K562 (cell line): ENCODE measurements around the gene ARHGAP23. TPM values are rescaled to one million over a fixed set of nuclear protein-coding genes. Genes with fewer than 3 reads are reported as not detected.

Experiments
- ATAC-seq: fragments of 200-7000 bp; cut with Tn5 transposase; 3 replicates; pipeline ENCODE4 v1.9.1; 2020; ENCODE audit warnings: moderate library complexity
- BruUV-seq: library from RNA; stranded (reverse); fragments of 400-500 nt; replicated peaks from 2 replicates; lab custom pipeline; 2021; lab: Mats Ljungman, UMichigan
- CTCF ChIA-PET: fragments of 300-600 bp; formaldehyde crosslinking; extraction: SDS; loops from one replicate; lab custom pipeline; 2021; ENCODE audit warnings: low intra/inter-chr PET ratio; lab: Yijun Ruan, JAX
- POLR2A ChIA-PET: fragments of 300-600, 350-650 bp; sonication (Branson Sonifier 250); formaldehyde crosslinking; extraction: SDS; loops from one replicate; lab custom pipeline; 2021; ENCODE audit warnings: antibody characterized with exemption, inconsistent platforms; lab: Yijun Ruan, JAX
- DNase-seq, 4 experiments: peaks; one replicate each; pipeline versions ENCODE4 v3.0.0 to v3.0.0-alpha.2; 2011 to 2018; ENCODE audit warnings: low spot score in 3 of 4, mixed read lengths in 3 of 4; ENCODE audit errors: extremely low read depth in 1 of 4
- FAIRE-seq: peaks from 2 replicates; lab custom pipeline; 2011; peaks lifted over from hg19 to GRCh38; lab: Jason Lieb, UNC
- H2AFZ ChIP-seq: 2 replicates; pipeline ENCODE4 v1.6.0; 2011; ENCODE audit warnings: low read depth, low read length, control low read depth, inconsistent platforms
- H3K27ac ChIP-seq: fragments of 200-600 bp; 3 replicates; pipeline ENCODE4 v1.8.0; 2011; ENCODE audit warnings: low read depth, mild to moderate bottlenecking, control low read depth, inconsistent platforms, low read length, moderate library complexity, mixed read lengths; ENCODE audit errors: extremely low read depth
- H3K27me3 ChIP-seq, 2 experiments: fragments of 300-600 bp in 1 of 2; 2 replicates in 1 of 2; 3 replicates in 1 of 2; pipeline versions ENCODE4 v1.6.0 to v1.8.0; 2011; ENCODE audit warnings: inconsistent platforms in 2 of 2, low read length in 2 of 2, mild to moderate bottlenecking in 1 of 2, mixed read lengths in 1 of 2, moderate library complexity in 1 of 2; ENCODE audit not compliant: control insufficient read depth in 2 of 2, insufficient read depth in 2 of 2
- H3K36me3 ChIP-seq: fragments of 300-600 bp; 3 replicates; pipeline ENCODE4 v1.8.0; 2011; ENCODE audit warnings: mild to moderate bottlenecking, low read length, inconsistent platforms; ENCODE audit not compliant: control insufficient read depth, insufficient read depth
- H3K4me1 ChIP-seq, 2 experiments: fragments of 200-600 bp in 1 of 2; replicated peaks in 1 of 2; 2 replicates in 1 of 2; 3 replicates in 1 of 2; pipeline versions ENCODE4 v1.5.1 to v1.8.0; 2011; ENCODE audit warnings: inconsistent platforms in 2 of 2, low read length in 2 of 2, mild to moderate bottlenecking in 1 of 2, mixed read lengths in 1 of 2, moderate library complexity in 1 of 2; ENCODE audit not compliant: control insufficient read depth in 2 of 2, insufficient read depth in 2 of 2
- H3K4me2 ChIP-seq: 2 replicates; pipeline ENCODE4 v1.6.1; 2011; ENCODE audit warnings: low read length, control low read depth, inconsistent platforms, mixed read lengths; ENCODE audit not compliant: insufficient read depth
- H3K4me3 ChIP-seq: fragments of 200-600 bp; sonication (generic), shearing (Covaris generic); 2 replicates; pipeline ENCODE4 v1.5.1; 2016; ENCODE audit warnings: control low read depth, inconsistent platforms
- H3K79me2 ChIP-seq: fragments of 200-600 bp; 3 replicates; pipeline ENCODE4 v1.8.0; 2011; ENCODE audit warnings: low read length, inconsistent platforms; ENCODE audit not compliant: control insufficient read depth, insufficient read depth
- H3K9ac ChIP-seq, 2 experiments: 2 replicates each; pipeline versions ENCODE4 v1.6.0 to v1.6.1; 2011; ENCODE audit warnings: low read depth in 2 of 2, low read length in 2 of 2, control low read depth in 1 of 2, inconsistent platforms in 1 of 2, mild to moderate bottlenecking in 1 of 2, mixed read lengths in 1 of 2; ENCODE audit not compliant: insufficient read depth in 1 of 2
- H3K9me1 ChIP-seq: one replicate; pipeline ENCODE4 v1.6.0; 2011; ENCODE audit warnings: inconsistent platforms, mild to moderate bottlenecking, low read length, moderate library complexity; ENCODE audit not compliant: control insufficient read depth, insufficient read depth
- H3K9me3 ChIP-seq: replicated peaks from 2 replicates; pipeline ENCODE4 v1.5.1; 2011; ENCODE audit warnings: low read depth, low read length, inconsistent platforms; ENCODE audit not compliant: control insufficient read depth, insufficient read depth
- H4K20me1 ChIP-seq: replicated peaks from 2 replicates; pipeline ENCODE4 v1.6.1; 2011; ENCODE audit warnings: low read length, inconsistent platforms, mixed read lengths; ENCODE audit not compliant: control insufficient read depth, insufficient read depth
- CAMTA2 ChIP-seq: fragments of 250-450 bp; sonication (Bioruptor Pico); conservative IDR thresholded peaks from 2 replicates; pipeline ENCODE4 v1.5.1; 2022
- ELF4 ChIP-seq: fragments of 450-650 bp; formaldehyde crosslinking; IDR thresholded peaks from 2 replicates; pipeline ENCODE4 v1.4.0; 2022; ENCODE audit warnings: missing genetic modification characterization
- ESRRB ChIP-seq: fragments of 250-450 bp; sonication (Bioruptor Pico); IDR thresholded peaks from 2 replicates; pipeline ENCODE4 v1.5.0; 2020; ENCODE audit warnings: mild to moderate bottlenecking, moderate library complexity, borderline replicate concordance
- HNRNPK ChIP-seq: fragments of 200-400 bp; formaldehyde crosslinking; IDR thresholded peaks from one replicate; pipeline ENCODE4 v1.6.1; 2018; ENCODE audit warnings: mild to moderate bottlenecking, low read depth, low read length; ENCODE audit not compliant: poor library complexity, severe bottlenecking
- HSF4 ChIP-seq: fragments of 250-450 bp; sonication (Bioruptor Pico); IDR thresholded peaks from 2 replicates; pipeline ENCODE4 v2.1.2; 2022; ENCODE audit warnings: mild to moderate bottlenecking, moderate library complexity, borderline replicate concordance
- LARP7 ChIP-seq: fragments of 450-650 bp; IDR thresholded peaks from 2 replicates; pipeline ENCODE4 v1.6.1; 2016
- MCM2 ChIP-seq: fragments of 450-650 bp; IDR thresholded peaks from 2 replicates; pipeline ENCODE4 v1.6.1; 2017; ENCODE audit warnings: low read depth, mild to moderate bottlenecking
- RBFOX2 ChIP-seq: fragments of 200-400 bp; formaldehyde crosslinking; IDR thresholded peaks from 2 replicates; pipeline ENCODE4 v1.6.1; 2017; ENCODE audit warnings: low read depth, mild to moderate bottlenecking, low read length, moderate library complexity
- RNF2 ChIP-seq: sonication (generic); IDR thresholded peaks from 2 replicates; pipeline ENCODE4 v1.6.1; 2016
- SP2 ChIP-seq: IDR thresholded peaks from 2 replicates; pipeline ENCODE4 v1.6.1; 2011; ENCODE audit warnings: mild to moderate bottlenecking, low read depth, low read length, moderate library complexity; ENCODE audit not compliant: poor library complexity, severe bottlenecking; ENCODE audit errors: extremely low read depth
- WGBS: fragments of 100-300 bp; shearing (Covaris generic); methylation state at CpG from one replicate; pipeline ENCODE4 v1.1.6; 2016; ENCODE audit warnings: low coverage, mixed read lengths; ENCODE audit not compliant: insufficient coverage; ENCODE audit errors: missing lambda C conversion rate; 5-methylcytosine and 5-hydroxymethylcytosine counted together
- in situ Hi-C: fragments of 300-500 bp; cut with MboI; formaldehyde crosslinking; loops from 4 replicates; pipeline ENCODE4 v1.15.0; 2018; ENCODE audit warnings: inconsistent platforms, mixed read lengths
- intact Hi-C: fragments of 100-400 bp; cut with micrococcal nuclease; formaldehyde crosslinking; loops from 2 replicates; pipeline ENCODE4 v1.14.2; 2022
- polyA plus RNA-seq, 8 experiments: library from polyadenylated mRNA; depleted of rRNA in 4 of 8; stranded (reverse) in 5 of 8; unstranded in 3 of 8; fragments of >200 nt; fragmentation: Nextera tagmentation in 2 of 8; fragmentation: Illumina TruSeq in 1 of 8; extraction: Ambion mirVana in 2 of 8; extraction: Trizol in 1 of 8; gene quantifications; 2 replicates each; pipeline versions ENCODE4 v1.2.1 to v1.2.3, GENCODE V29; 2011 to 2014; ENCODE audit warnings: inconsistent platforms in 1 of 8, missing spikeins in 1 of 8
- total RNA-seq, 7 experiments: library from RNA; depleted of rRNA in 6 of 7; stranded (reverse); fragments of >200 nt in 6 of 7; fragmentation: Illumina TruSeq in 2 of 7; extraction: Trizol in 2 of 7; gene quantifications; 2 replicates each; pipeline versions ENCODE4 v1.2.1 to v1.2.3, GENCODE V29; 2011 to 2021; ENCODE audit warnings: low replicate concordance in 1 of 7
- TF ChIP-seq, protein P1 (sequence below): fragments of 450-650 bp; conservative IDR thresholded peaks from 2 replicates; pipeline ENCODE4 v1.6.1; 2016; ENCODE audit warnings: missing genetic modification characterization, low read depth, mild to moderate bottlenecking, missing compliant biosample characterization, moderate library complexity
- TF ChIP-seq, protein P2 (sequence below), 2 experiments: fragments of 150-350 bp in 1 of 2; IDR thresholded peaks; 2 replicates each; pipeline ENCODE4 v1.6.1; 2012 to 2016; ENCODE audit warnings: low read depth in 2 of 2, low read length in 2 of 2, mild to moderate bottlenecking in 1 of 2, moderate library complexity in 1 of 2
- TF ChIP-seq, protein P3 (sequence below): IDR thresholded peaks from 2 replicates; pipeline ENCODE4 v1.6.1; 2011; ENCODE audit warnings: borderline replicate concordance, low read depth, mild to moderate bottlenecking, moderate library complexity, low read length; ENCODE audit not compliant: insufficient read depth, poor library complexity, severe bottlenecking
- TF ChIP-seq, protein P4 (sequence below): sonication (generic); formaldehyde crosslinking; IDR thresholded peaks from 2 replicates; pipeline ENCODE4 v1.8.1; 2023; ENCODE audit warnings: mild to moderate bottlenecking, missing genetic modification reagents, moderate library complexity

The ARHGAP23 gene
- total and polyA plus RNA-seq, 9 of the 15 experiments (the other 6 are each of a cell fraction or from before 2014, with no cell fraction given), result 0.01 to 2.7 (median 0.70) TPM

DNA sequence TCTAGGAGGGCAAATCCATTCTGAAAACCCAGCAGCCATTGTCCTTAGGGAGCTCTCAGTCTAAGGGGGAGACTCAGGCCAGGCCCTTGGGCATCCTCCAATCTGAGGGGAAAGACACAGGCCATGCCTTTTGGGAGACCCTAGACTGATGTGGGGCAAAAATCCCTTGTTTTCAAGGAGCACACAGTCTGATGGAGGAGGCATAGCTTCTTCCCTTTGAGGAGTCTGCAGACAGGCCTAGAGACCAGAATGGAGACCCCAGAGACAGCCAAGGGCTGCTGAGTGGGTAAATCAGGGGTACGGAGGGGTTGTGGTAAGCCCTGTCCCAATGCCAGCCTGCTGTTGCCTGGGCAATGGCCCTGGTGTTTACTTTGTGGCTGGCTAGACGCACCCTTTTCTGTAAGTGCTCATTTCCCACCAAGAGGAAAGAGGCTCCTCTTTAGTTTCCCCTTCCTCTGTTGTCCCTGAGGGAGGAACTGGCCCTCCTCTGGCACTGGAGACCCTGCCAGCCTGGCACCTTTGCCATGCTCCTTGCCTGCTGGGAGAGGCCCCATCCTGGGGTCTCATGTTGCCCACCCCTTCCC is 19.3 kb downstream of the ARHGAP23 start:
- Histone ChIP-seq H3K4me3 (no peak overlapping the region), H4K20me1 (peaks cover 21% of the 10 kb centered on the region), H3K27me3 (peaks cover 5 to 39% of the 10 kb centered on the region in 2 experiments; a peak in 2 of 5 replicates), H3K4me1 (peaks cover 6 to 9% of the 10 kb centered on the region in 2 experiments; a peak in 4 of 5 replicates), H3K79me2 (no peaks in the 10 kb centered on the region), H3K36me3 (no peaks in the 10 kb centered on the region), H2AFZ (no peak overlapping the region), H3K4me2 (no peak overlapping the region), H3K9ac (no peak overlapping the region), H3K9me3 (no peaks in the 10 kb centered on the region), H3K27ac (no peak overlapping the region), H3K9me1 (no peaks in the 10 kb centered on the region)
- no TSS peak for BruUV-seq
- CTCF ChIA-PET, result no interaction called here
- WGBS, result 4% methylated on average over 2 of the region's 2 CpGs
- FAIRE-seq (no peak), DNase-seq (no peak), ATAC-seq (no peak)
- intact Hi-C loops (no loop called here), in situ Hi-C loops (no loop called here)
- POLR2A ChIA-PET, result interaction anchor here (1.6 kb wide), 1 partner anchor 11 kb away, joined by 4 read pairs; no protein-coding TSS in a partner anchor
- no peak for TF ChIP-seq ESRRB (CRISPR knock-in tag)
- no peak for TF ChIP-seq CAMTA2 (CRISPR knock-in tag)
- no peak for TF ChIP-seq RBFOX2
- TF ChIP-seq, protein P1, sequence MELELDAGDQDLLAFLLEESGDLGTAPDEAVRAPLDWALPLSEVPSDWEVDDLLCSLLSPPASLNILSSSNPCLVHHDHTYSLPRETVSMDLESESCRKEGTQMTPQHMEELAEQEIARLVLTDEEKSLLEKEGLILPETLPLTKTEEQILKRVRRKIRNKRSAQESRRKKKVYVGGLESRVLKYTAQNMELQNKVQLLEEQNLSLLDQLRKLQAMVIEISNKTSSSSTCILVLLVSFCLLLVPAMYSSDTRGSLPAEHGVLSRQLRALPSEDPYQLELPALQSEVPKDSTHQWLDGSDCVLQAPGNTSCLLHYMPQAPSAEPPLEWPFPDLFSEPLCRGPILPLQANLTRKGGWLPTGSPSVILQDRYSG (tag), result no peak
- TF ChIP-seq, protein P2, sequence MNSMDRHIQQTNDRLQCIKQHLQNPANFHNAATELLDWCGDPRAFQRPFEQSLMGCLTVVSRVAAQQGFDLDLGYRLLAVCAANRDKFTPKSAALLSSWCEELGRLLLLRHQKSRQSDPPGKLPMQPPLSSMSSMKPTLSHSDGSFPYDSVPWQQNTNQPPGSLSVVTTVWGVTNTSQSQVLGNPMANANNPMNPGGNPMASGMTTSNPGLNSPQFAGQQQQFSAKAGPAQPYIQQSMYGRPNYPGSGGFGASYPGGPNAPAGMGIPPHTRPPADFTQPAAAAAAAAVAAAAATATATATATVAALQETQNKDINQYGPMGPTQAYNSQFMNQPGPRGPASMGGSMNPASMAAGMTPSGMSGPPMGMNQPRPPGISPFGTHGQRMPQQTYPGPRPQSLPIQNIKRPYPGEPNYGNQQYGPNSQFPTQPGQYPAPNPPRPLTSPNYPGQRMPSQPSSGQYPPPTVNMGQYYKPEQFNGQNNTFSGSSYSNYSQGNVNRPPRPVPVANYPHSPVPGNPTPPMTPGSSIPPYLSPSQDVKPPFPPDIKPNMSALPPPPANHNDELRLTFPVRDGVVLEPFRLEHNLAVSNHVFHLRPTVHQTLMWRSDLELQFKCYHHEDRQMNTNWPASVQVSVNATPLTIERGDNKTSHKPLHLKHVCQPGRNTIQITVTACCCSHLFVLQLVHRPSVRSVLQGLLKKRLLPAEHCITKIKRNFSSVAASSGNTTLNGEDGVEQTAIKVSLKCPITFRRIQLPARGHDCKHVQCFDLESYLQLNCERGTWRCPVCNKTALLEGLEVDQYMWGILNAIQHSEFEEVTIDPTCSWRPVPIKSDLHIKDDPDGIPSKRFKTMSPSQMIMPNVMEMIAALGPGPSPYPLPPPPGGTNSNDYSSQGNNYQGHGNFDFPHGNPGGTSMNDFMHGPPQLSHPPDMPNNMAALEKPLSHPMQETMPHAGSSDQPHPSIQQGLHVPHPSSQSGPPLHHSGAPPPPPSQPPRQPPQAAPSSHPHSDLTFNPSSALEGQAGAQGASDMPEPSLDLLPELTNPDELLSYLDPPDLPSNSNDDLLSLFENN (IDR thresholded peaks at IDR 0.05; ENCODE audit: low read depth in 2 of 2, low read length in 2 of 2), result no peak
- TF ChIP-seq, protein P3, sequence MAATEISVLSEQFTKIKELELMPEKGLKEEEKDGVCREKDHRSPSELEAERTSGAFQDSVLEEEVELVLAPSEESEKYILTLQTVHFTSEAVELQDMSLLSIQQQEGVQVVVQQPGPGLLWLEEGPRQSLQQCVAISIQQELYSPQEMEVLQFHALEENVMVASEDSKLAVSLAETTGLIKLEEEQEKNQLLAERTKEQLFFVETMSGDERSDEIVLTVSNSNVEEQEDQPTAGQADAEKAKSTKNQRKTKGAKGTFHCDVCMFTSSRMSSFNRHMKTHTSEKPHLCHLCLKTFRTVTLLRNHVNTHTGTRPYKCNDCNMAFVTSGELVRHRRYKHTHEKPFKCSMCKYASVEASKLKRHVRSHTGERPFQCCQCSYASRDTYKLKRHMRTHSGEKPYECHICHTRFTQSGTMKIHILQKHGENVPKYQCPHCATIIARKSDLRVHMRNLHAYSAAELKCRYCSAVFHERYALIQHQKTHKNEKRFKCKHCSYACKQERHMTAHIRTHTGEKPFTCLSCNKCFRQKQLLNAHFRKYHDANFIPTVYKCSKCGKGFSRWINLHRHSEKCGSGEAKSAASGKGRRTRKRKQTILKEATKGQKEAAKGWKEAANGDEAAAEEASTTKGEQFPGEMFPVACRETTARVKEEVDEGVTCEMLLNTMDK, result no peak
- TF ChIP-seq RNF2, result no peak
- TF ChIP-seq HSF4, result no peak
- no peak for TF ChIP-seq ELF4 (CRISPR knock-in tag)
- TF ChIP-seq, protein P4, sequence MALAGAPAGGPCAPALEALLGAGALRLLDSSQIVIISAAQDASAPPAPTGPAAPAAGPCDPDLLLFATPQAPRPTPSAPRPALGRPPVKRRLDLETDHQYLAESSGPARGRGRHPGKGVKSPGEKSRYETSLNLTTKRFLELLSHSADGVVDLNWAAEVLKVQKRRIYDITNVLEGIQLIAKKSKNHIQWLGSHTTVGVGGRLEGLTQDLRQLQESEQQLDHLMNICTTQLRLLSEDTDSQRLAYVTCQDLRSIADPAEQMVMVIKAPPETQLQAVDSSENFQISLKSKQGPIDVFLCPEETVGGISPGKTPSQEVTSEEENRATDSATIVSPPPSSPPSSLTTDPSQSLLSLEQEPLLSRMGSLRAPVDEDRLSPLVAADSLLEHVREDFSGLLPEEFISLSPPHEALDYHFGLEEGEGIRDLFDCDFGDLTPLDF (CRISPR knock-in tag), result no peak
- no peak for TF ChIP-seq MCM2
- TF ChIP-seq LARP7, result no peak
- no peak for TF ChIP-seq SP2
- TF ChIP-seq HNRNPK, result no peak
